GM21737 (cell line): ENCODE results near the gene CALCOCO1.
"Not testable (repeated sequence)": the region's sequence is repeated elsewhere in the genome, so short reads cannot be mapped to it uniquely, and the experiment has no call there.

Source experiments
- ATAC-seq: cut with Tn5 transposase; IDR thresholded peaks from one replicate; pipeline ENCODE4 v1.9.1; 2021; ENCODE audit warnings: mild to moderate bottlenecking, moderate library complexity; ENCODE audit not compliant: unreplicated experiment

Gene CALCOCO1

GRCh38 chr12:53735556-53735955 is 8.3 kb upstream of the CALCOCO1 start:
- no peak for ATAC-seq

DNA sequence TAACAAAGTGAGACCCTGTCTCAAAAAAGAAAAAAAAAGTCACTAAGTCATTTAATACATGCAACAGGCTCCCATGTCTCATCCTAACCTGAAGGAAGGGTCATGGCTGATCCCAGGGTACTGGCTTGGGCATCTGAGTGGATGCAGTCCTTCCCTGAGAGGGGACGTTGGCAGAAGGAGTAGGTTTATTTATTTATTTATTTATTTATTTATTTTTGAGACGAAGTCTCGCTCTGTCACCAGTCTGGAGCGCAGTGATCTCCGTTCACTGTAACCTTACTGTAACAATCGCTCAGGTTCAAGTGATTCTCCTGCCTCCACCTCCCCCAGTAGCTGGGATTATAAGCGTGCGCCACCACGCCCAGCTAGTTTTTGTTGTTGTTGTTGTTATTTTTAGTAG is 7.2 kb upstream of the CALCOCO1 start:
- no peak for ATAC-seq

- ATAC-seq: no peak
These were observed 6.6 kb upstream of the CALCOCO1 start for GRCh38 chr12:53733807-53734200.

DNA sequence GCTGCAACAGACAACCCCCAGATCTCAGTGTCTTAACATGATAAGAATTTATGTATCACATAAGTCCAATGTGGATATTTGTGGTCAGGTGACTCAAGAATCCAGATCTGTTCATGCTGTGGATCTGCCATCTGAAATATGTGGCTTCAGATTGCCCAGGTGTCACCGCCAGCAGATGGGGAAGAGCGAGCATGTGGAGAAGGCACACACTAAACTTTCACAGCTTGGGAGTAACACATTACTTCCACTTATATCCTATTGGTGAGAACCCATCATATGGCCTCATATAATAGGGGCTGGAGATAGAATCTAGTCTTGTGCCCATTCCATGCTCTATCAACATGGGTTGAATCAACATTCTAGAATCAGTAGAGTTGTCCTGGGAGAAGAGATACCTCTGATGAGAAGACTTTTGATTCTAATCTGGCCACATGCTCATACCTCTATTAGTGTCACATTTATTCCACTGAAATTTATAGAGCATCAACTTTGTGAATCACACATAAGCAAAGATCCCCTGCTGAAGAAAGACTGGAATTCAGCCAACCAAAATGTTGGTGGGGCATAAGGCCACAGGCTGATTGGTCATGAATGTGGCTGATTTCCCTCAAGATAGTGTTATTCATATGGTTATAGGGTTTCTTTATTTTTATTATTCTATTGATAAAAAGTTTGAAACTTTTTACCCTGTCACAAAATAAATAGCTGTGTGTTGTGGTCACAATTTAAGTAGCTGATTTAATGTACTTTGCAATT is 6.0 kb upstream of the CALCOCO1 start:
- ATAC-seq: no peak

DNA sequence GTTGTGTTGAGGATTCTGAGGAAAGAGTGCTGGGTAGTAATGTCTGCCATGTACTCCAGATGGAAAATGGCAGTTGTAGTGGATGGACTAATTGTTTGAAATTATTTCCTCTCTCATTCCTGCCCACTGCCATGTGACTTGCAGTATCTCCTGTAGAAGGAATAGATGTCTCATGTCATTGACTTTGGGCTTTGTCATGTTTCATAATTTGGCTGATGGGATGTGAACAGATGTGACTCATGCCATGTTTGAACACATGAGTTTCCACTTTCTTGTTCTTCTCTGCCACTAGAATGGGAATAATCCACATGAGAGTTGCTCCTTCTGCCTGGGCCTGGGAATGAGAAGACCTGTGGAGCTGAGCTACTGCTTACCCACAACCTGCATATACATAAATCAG is 2.4 kb upstream of the CALCOCO1 start:
- no peak for ATAC-seq

DNA sequence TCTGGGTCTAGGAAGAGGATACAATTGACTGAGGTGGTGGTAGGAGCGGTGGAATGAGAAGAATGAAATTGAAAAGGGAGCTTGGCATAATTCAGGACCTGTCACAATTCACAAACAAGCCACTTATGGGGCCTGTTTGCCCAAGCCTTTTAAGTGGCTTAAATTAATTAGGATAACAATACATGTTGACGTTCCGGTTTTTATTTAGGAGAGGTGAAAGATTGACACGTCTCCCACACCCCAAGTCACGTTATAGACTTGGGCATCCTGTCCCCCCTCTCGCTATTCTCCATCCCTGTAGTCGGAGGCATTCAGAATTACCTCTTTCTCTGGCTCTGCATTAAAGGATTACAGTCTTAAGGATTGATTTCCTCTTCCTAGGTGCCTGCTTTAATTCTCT is 954 bp upstream of the CALCOCO1 start:
- ATAC-seq: no peak

DNA sequence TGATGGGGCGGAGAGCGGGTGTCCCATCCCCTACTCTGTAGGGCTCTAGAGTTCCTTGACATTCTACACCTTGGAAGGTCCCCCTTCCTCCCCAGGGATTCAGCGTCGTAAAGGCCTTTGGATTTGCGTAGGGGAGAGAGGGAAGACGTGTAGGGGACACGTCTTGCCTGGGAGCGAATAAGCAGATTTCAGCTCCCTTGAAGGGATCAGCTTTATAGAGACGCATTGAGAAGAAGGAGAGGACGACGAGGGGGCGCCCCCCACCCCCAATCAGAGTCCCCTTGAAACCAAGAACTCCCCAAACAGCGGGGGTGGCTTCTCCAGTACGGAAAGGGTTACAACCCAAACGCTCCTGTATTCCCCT is 324 bp downstream of the CALCOCO1 start:
- no peak for ATAC-seq

GRCh38 chr12:53726341-53726740 is 911 bp downstream of the CALCOCO1 start:
- ATAC-seq: no peak

DNA sequence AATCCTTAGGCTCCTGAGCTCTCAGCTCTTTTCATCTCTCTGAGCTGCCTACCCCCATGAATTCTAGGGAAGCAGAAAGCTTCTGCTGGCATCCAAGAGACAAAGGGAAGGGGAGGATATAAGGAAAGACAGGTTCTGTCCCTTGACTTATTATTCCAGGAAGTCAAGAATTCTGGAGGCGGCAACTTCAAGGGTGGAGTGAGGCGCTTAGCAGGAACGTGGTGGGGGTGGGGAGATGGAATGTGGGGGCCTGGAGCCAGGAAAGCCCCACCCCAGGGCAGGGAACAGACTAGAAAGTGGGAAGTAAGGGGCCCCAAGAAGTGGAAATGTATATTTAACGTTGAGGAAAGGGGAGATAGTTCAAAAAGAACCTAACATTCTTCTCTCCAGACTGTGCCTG is 1.4 kb downstream of the CALCOCO1 start:
- no peak for ATAC-seq

GRCh38 chr12:53722450-53723041 is 4.7 kb downstream of the CALCOCO1 start:
- no peak for ATAC-seq

- ATAC-seq: no peak
These were observed 6.3 kb downstream of the CALCOCO1 start for GRCh38 chr12:53720946-53721345.

- no peak for ATAC-seq
These were observed 7.6 kb downstream of the CALCOCO1 start for GRCh38 chr12:53719649-53720048.

GRCh38 chr12:53718567-53718966 is 8.7 kb downstream of the CALCOCO1 start:
- not testable (repeated sequence) for ATAC-seq

- ATAC-seq: no peak
These were observed 9.9 kb downstream of the CALCOCO1 start for GRCh38 chr12:53717319-53717718.

- ATAC-seq: no peak
These were observed 13.2 kb downstream of the CALCOCO1 start for GRCh38 chr12:53714004-53714403.

DNA sequence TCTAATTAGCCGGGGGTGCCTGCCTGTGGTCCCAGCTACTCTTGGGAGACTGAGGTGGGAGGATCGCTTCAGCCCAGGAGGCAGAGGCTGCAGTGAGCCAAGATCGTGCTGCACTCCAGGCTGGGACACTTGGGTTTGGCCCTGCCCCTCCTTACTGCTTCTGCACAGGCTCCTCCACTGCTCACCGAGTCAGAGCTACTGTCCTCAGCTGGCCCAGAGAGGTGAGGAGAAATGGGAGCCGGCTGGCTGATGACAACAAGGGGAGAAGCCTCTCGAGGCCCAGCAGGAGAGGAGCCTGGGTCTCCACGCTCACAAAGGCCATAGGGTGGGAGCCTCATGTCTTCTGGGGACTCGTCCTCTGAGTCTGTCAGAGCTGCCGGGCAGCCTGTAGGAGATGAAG is 13.7 kb downstream of the CALCOCO1 start:
- no peak for ATAC-seq

DNA sequence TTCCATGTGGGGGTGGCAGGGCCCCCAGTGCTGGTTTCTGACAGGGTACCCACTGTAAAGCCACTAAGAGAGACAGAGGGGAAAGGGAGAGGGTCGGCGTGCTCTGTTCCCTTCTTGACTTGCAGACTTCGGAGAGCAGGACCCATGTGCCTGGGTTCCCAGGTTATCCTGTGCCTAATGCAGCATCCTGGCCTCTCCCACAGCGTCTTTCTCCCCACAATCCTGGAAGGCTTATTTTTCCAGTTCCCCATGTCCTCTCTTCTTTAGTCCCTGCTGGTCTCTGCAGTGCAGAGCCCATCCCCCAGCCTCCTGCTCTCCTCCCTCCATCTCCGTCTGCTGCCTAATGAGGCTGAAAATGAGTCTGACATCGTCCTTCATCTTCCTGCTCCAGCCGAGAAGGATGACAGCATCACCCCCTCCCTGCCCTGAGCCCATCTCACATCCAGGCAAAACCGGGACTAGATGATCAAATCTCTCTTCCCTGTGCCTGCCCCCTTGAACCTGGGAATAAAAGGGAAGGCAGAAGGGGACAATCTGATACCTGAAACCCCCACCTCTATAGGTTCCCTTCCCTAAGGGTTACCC is 15.1 kb downstream of the CALCOCO1 start:
- ATAC-seq: no peak

- ATAC-seq: no peak
These were observed 17.2 kb downstream of the CALCOCO1 start for GRCh38 chr12:53710091-53710490.

GRCh38 chr12:53709671-53710070 is 17.6 kb downstream of the CALCOCO1 start:
- no peak for ATAC-seq

DNA sequence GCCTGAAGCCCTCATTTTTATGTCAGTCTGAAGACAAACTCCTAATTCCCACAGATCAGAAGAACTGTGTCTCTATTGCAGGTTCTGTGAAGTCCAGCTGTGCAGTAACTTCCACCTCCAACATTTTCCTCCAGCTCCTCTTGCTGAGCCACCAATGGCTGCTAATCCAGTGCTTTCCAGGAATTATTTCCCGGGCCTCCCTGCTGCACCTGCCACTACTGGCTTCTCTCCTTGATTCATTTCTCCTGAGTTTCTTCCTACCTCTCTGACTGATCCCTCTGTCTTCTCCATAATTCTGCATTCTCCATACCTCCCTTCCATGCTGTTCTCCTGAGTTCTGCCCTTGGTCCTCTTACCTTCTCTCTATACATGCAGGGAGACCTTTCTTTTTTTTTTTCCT is 21.2 kb downstream of the CALCOCO1 start:
- no peak for ATAC-seq

GRCh38 chr12:53703756-53704155 is 23.5 kb downstream of the CALCOCO1 start:
- no peak for ATAC-seq

- no peak for ATAC-seq
These were observed 25.6 kb downstream of the CALCOCO1 start for GRCh38 chr12:53701518-53702264.
